Smooth muscle cell (in vitro differentiated cells): ENCODE data around the gene VEGFB. TPM values are rescaled to one million over a fixed set of nuclear protein-coding genes. Genes with fewer than 3 reads are reported as not detected.

Source experiments
- DNase-seq: peaks from one replicate; lab custom pipeline; 2025; ENCODE audit not compliant: unreplicated experiment; lab: John Stamatoyannopoulos, UW
- H2AFZ ChIP-seq: fragments of 200-600 bp; sonication (generic); 2 replicates; pipeline ENCODE4 v1.6.0; 2016; ENCODE audit warnings: antibody characterized with exemption, low read depth, mild to moderate bottlenecking
- H3F3A ChIP-seq: fragments of 200-600 bp; sonication (generic); 2 replicates; pipeline ENCODE4 v1.6.0; 2017; ENCODE audit warnings: antibody characterized with exemption, low read depth
- H3K27ac ChIP-seq: fragments of 200-600 bp; sonication (generic); 2 replicates; pipeline ENCODE4 v1.5.1; 2016; ENCODE audit warnings: low read depth, mild to moderate bottlenecking
- H3K27me3 ChIP-seq: fragments of 200-600 bp; sonication (generic); 2 replicates; pipeline ENCODE4 v1.6.1; 2016; ENCODE audit warnings: low read depth, mild to moderate bottlenecking
- H3K36me3 ChIP-seq: fragments of 200-600 bp; sonication (generic); 2 replicates; pipeline ENCODE4 v1.5.1; 2016; ENCODE audit warnings: low read depth
- H3K4me1 ChIP-seq: fragments of 200-600 bp; sonication (generic); 2 replicates; pipeline ENCODE4 v1.5.1; 2016; ENCODE audit warnings: low read depth
- H3K4me2 ChIP-seq: fragments of 200-600 bp; sonication (generic); 2 replicates; pipeline ENCODE4 v1.6.0; 2016; ENCODE audit warnings: mild to moderate bottlenecking
- H3K4me3 ChIP-seq: fragments of 200-600 bp; sonication (generic); 2 replicates; pipeline ENCODE4 v1.5.1; 2016; ENCODE audit warnings: mild to moderate bottlenecking
- H3K79me2 ChIP-seq: fragments of 200-600 bp; sonication (generic); 2 replicates; pipeline ENCODE4 v1.6.0; 2016; ENCODE audit warnings: low read depth, mild to moderate bottlenecking
- H3K9ac ChIP-seq: fragments of 200-600 bp; sonication (generic); 2 replicates; pipeline ENCODE4 v1.6.0; 2016; ENCODE audit warnings: low read depth
- H3K9me3 ChIP-seq: fragments of 200-600 bp; sonication (generic); replicated peaks from 2 replicates; pipeline ENCODE4 v1.5.1; 2016; ENCODE audit warnings: low read depth
- H4K20me1 ChIP-seq: fragments of 200-600 bp; sonication (generic); 2 replicates; pipeline ENCODE4 v1.6.0; 2016; ENCODE audit warnings: low read depth
- WGBS: methylation state at CpG from one replicate; pipeline ENCODE4 v1.1.7; 2016; ENCODE audit warnings: low lambda C conversion rate; 5-methylcytosine and 5-hydroxymethylcytosine counted together
- polyA plus RNA-seq: library from polyadenylated mRNA; unstranded; fragments of >200 nt; fragmentation: Nextera tagmentation; extraction: Ambion mirVana; gene quantifications from 2 replicates; pipeline ENCODE4 v1.2.1, GENCODE V29; 2016
- total RNA-seq: library from RNA; depleted of rRNA; stranded (reverse); fragments of >200 nt; gene quantifications from 2 replicates; pipeline ENCODE4 v1.2.3, GENCODE V29; 2014
- TF ChIP-seq, protein P1 (sequence below): fragments of 200-600 bp; sonication (generic); IDR thresholded peaks from 2 replicates; pipeline ENCODE4 v1.5.1; 2017; ENCODE audit warnings: borderline replicate concordance, mild to moderate bottlenecking, antibody characterized with exemption; ENCODE audit not compliant: insufficient read depth, poor library complexity, severe bottlenecking

Gene VEGFB
- total and polyA plus RNA-seq, 2 experiments from 2014 or later: 27.9 to 96.5 TPM

DNA sequence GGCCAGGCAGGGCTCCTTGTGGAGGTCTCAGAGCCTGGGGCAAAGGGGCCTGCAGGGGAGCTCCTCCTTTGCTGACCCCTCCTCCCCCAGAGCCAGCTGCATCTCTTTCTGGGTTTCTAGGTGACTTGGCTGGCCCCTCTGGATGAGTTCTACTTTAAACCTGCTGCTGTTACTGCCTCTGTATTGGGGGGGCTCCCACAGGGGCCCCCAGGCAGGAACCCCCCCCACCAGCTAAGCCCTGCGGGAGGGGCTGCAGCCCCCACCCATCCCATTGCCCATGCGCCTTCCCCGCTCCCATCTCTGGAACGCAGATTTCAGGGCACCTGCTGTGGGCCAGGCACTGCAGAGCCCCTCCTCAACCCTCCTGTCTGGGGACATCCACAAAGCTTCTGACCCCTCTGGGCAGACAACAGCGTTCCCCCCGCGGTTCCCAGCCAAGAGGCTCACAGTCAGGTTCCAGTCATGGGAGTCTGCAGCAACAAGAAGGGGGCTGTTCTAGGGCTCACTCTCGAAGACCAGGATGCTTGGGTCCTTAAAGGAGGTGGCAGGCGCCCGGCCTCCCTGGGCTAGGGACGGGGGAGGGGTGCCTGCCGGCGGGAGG lies 16.1 kb downstream of the VEGFB start:
- Histone ChIP-seq H3K36me3 (no peaks in the 10 kb centered on the region), H3K27me3 (no peaks in the 10 kb centered on the region), H3F3A (peaks cover 4% of the 10 kb centered on the region), H3K79me2 (peaks cover 17% of the 10 kb centered on the region), H3K4me2 (peak overlapping the region; percentile 96), H3K9me3 (no peaks in the 10 kb centered on the region), H3K4me3 (peak overlapping the region; percentile 92), H2AFZ (peak overlapping the region; percentile 86), H3K4me1 (peaks cover 19% of the 10 kb centered on the region), H3K27ac (no peak overlapping the region), H4K20me1 (peaks cover 26% of the 10 kb centered on the region), H3K9ac (no peak overlapping the region)
- 5% methylated on average over 9 of the region's 13 CpGs for WGBS
- no peak for DNase-seq
- TF ChIP-seq, protein P1, sequence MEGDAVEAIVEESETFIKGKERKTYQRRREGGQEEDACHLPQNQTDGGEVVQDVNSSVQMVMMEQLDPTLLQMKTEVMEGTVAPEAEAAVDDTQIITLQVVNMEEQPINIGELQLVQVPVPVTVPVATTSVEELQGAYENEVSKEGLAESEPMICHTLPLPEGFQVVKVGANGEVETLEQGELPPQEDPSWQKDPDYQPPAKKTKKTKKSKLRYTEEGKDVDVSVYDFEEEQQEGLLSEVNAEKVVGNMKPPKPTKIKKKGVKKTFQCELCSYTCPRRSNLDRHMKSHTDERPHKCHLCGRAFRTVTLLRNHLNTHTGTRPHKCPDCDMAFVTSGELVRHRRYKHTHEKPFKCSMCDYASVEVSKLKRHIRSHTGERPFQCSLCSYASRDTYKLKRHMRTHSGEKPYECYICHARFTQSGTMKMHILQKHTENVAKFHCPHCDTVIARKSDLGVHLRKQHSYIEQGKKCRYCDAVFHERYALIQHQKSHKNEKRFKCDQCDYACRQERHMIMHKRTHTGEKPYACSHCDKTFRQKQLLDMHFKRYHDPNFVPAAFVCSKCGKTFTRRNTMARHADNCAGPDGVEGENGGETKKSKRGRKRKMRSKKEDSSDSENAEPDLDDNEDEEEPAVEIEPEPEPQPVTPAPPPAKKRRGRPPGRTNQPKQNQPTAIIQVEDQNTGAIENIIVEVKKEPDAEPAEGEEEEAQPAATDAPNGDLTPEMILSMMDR: no peak

DNA sequence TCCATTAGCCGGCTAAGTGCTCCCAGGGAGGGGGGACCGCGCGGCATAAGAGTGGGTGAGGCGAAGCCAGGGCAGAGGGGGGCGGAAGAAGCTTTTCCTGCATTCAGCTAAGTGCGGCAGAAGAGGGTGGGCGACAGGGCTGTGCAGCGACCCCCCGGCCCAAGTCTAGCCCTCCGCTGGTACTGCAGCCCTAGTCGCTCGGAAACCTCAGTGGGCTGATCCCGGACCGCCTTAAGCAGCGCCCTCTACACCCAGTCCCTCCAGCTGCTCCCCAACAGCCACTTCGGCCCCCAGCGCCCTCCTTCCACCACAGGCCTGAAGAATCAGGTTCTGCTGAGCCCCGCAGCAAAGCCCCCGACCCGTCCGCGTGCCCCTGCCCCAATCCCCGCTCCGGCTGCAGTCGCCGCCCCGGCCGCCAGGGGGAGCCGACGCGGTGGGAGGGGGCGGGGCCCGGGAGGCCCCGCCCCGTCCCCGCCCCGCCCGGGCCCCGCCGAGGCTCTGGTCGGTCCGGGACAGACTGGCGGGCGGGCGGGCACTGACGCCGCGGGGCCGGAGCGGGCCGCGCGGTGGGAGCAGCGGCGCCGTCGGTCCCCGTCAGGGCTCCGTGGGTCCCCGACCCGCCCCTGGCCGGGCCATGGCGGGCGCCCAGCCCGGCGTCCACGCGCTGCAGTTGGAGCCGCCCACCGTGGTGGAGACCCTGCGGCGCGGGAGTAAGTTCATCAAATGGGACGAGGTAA lies 16.8 kb downstream of the VEGFB start, which contains the start of gene PLCB3:
TSS of gene PLCB3 (plus strand) at position 515 of the 737 bp plus-strand sequence. CDS start at position 635, 120 bp downstream.
- peak within 1 kb of the TSS; percentile 75 for H3K9ac ChIP-seq
- peaks cover 19% of the 10 kb centered on the region for H3K4me1 ChIP-seq
- H3F3A ChIP-seq: no peaks in the 10 kb centered on the region
- peak within 1 kb of the TSS; percentile 92 for H3K4me3 ChIP-seq
- no peak within 1 kb of the TSS for H3K27ac ChIP-seq
- H3K27me3 ChIP-seq: no peaks in the 10 kb centered on the region
- H3K36me3 ChIP-seq: no peaks in the 10 kb centered on the region
- peaks cover 10% of the 10 kb centered on the region for H3K79me2 ChIP-seq
- TF ChIP-seq, protein P1: peak; percentile 71
- peaks cover 25% of the 10 kb centered on the region for H4K20me1 ChIP-seq
- DNase-seq: peak; percentile 37
- H3K9me3 ChIP-seq: no peaks in the 10 kb centered on the region
- H2AFZ ChIP-seq: peak within 1 kb of the TSS; percentile 86
- WGBS: 1% methylated on average over 17 of the region's 75 CpGs
- peak within 1 kb of the TSS; percentile 100 for H3K4me2 ChIP-seq

DNA sequence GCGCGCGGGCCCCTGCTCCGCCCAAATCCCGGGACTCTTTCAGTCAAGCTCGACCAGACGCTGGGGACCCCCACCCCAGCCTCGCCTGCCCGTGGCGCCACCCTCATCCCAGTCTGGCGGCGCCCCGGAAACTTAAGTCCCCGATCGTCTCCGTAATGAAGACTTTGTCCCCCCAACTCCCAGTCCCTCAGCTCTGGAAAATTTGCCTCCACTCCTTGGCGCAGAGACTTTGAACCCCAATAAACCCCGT lies 17.3 kb downstream of the VEGFB start:
- Histone ChIP-seq H3K79me2 (peaks cover 8% of the 10 kb centered on the region), H3K4me1 (peaks cover 19% of the 10 kb centered on the region), H3K9ac (peak overlapping the region; percentile 75), H3F3A (no peaks in the 10 kb centered on the region), H2AFZ (peak overlapping the region; percentile 66), H3K27me3 (no peaks in the 10 kb centered on the region), H3K4me3 (peak overlapping the region; percentile 92), H3K36me3 (no peaks in the 10 kb centered on the region), H3K27ac (no peak overlapping the region), H3K9me3 (no peaks in the 10 kb centered on the region), H3K4me2 (peak overlapping the region; percentile 100), H4K20me1 (peaks cover 29% of the 10 kb centered on the region)
- TF ChIP-seq, protein P1: no peak
- no peak for DNase-seq
- WGBS: 3% methylated on average over 6 of the region's 18 CpGs
